GM12878 (cell line): ENCODE data around the gene IGF1R. TPM values are rescaled to one million over a fixed set of nuclear protein-coding genes. Genes with fewer than 3 reads are reported as not detected.

Source experiments
- ATF7 ChIP-seq: fragments of 450-650 bp; IDR thresholded peaks from 2 replicates; pipeline ENCODE4 v1.6.1; 2016; ENCODE audit warnings: low read depth, mild to moderate bottlenecking
- CHD2 ChIP-seq: IDR thresholded peaks from 2 replicates; pipeline ENCODE4 v1.6.1; 2011; ENCODE audit warnings: low read depth, low read length, improper control_type of control experiment, borderline replicate concordance
- CTCF ChIP-seq, 3 experiments: IDR thresholded peaks in 2 of 3; conservative IDR thresholded peaks in 1 of 3; 2 replicates each; pipeline ENCODE4 v1.5.1; 2011; ENCODE audit warnings: low read depth in 3 of 3, low read length in 3 of 3, mild to moderate bottlenecking in 3 of 3, control low read depth in 2 of 3, moderate library complexity in 2 of 3, inconsistent platforms in 1 of 3, mixed read lengths in 1 of 3; ENCODE audit not compliant: control insufficient read depth in 2 of 3, insufficient read depth in 1 of 3; ENCODE audit errors: extremely low read depth in 1 of 3
- E2F4 ChIP-seq: IDR thresholded peaks from 2 replicates; pipeline ENCODE4 v1.6.1; 2012; ENCODE audit warnings: low read depth, low read length, improper control_type of control experiment
- ELK1 ChIP-seq: IDR thresholded peaks from 2 replicates; pipeline ENCODE4 v1.6.1; 2012; ENCODE audit warnings: low read depth, low read length, improper control_type of control experiment
- EZH2 ChIP-seq: IDR thresholded peaks from 2 replicates; pipeline ENCODE4 v1.6.1; 2012; ENCODE audit warnings: low read depth, mild to moderate bottlenecking, control low read depth, inconsistent platforms, low read length, borderline replicate concordance; ENCODE audit not compliant: control insufficient read depth
- HDAC2 ChIP-seq: fragments of 200-600 bp; sonication (generic); IDR thresholded peaks from 2 replicates; pipeline ENCODE4 v1.6.1; 2017
- HSF1 ChIP-seq: fragments of 150-350 bp; IDR thresholded peaks from 2 replicates; pipeline ENCODE4 v1.6.1; 2014; ENCODE audit warnings: mild to moderate bottlenecking, low read depth, low read length
- IKZF1 ChIP-seq: fragments of 450-650 bp; conservative IDR thresholded peaks from 2 replicates; pipeline ENCODE4 v1.6.1; 2017; ENCODE audit warnings: antibody characterized with exemption, mild to moderate bottlenecking
- JUNB ChIP-seq: IDR thresholded peaks from 2 replicates; pipeline ENCODE4 v1.6.1; 2016; ENCODE audit warnings: antibody characterized with exemption, mild to moderate bottlenecking
- NRF1 ChIP-seq: conservative IDR thresholded peaks from 2 replicates; pipeline ENCODE4 v1.6.1; 2011; ENCODE audit warnings: mild to moderate bottlenecking, low read depth, low read length, improper control_type of control experiment
- PBX3 ChIP-seq: IDR thresholded peaks from 2 replicates; pipeline ENCODE4 v1.6.1; 2011; ENCODE audit warnings: mild to moderate bottlenecking, low read depth, low read length, moderate library complexity; ENCODE audit not compliant: insufficient replicate concordance
- PML ChIP-seq: IDR thresholded peaks from 2 replicates; pipeline ENCODE4 v1.6.1; 2012; ENCODE audit warnings: low read length, inconsistent platforms
- RFX5 ChIP-seq: IDR thresholded peaks from 2 replicates; pipeline ENCODE4 v1.6.1; 2011; ENCODE audit warnings: low read depth, low read length, improper control_type of control experiment
- SREBF1 ChIP-seq: IDR thresholded peaks from 2 replicates; pipeline ENCODE4 v1.6.1; 2012; ENCODE audit warnings: mild to moderate bottlenecking, low read length
- USF1 ChIP-seq: IDR thresholded peaks from 2 replicates; pipeline ENCODE4 v1.6.1; 2011; ENCODE audit warnings: borderline replicate concordance, low read depth, mild to moderate bottlenecking, moderate library complexity, mixed read lengths, low read length; ENCODE audit not compliant: insufficient read depth; ENCODE audit errors: extremely low read length
- ZBTB33 ChIP-seq: fragments of 450-650 bp; IDR thresholded peaks from 2 replicates; pipeline ENCODE4 v1.6.1; 2017; ENCODE audit warnings: mild to moderate bottlenecking
- ZNF384 ChIP-seq: IDR thresholded peaks from 2 replicates; pipeline ENCODE4 v1.6.1; 2012; ENCODE audit warnings: low read depth, mild to moderate bottlenecking, low read length, improper control_type of control experiment, borderline replicate concordance
- polyA plus RNA-seq, 11 experiments: library from polyadenylated mRNA; depleted of rRNA in 4 of 11; unstranded in 6 of 11; stranded (reverse) in 5 of 11; fragments of >200 nt; fragmentation: Nextera tagmentation in 4 of 11; fragmentation: Illumina TruSeq in 1 of 11; extraction: Ambion mirVana in 4 of 11; extraction: Trizol in 1 of 11; gene quantifications; 1 replicate in 1 of 11; 2 replicates in 10 of 11; pipeline versions ENCODE4 v1.2.1 to v1.2.3, GENCODE V29; 2011 to 2016; ENCODE audit warnings: inconsistent platforms in 2 of 11, missing spikeins in 2 of 11, low read depth in 1 of 11
- total RNA-seq, 4 experiments: library from RNA; depleted of rRNA in 3 of 4; stranded (reverse); fragments of >200 nt in 3 of 4; fragmentation: Illumina TruSeq in 1 of 4; extraction: Trizol in 1 of 4; gene quantifications; 2 replicates each; pipeline versions ENCODE4 v1.2.1 to v1.2.3, GENCODE V29; 2013 to 2021

Gene IGF1R
- total and polyA plus RNA-seq, 10 of the 15 experiments (the other 5 are each of a cell fraction or from before 2014, with no cell fraction given): 0.03 to 2.7 (median 0.66) TPM

- TF ChIP-seq E2F4 (no peak), HSF1 (no peak), ZNF384 (no peak), EZH2 (no peak), CHD2 (no peak), ZBTB33 (no peak), USF1 (peak; percentile 59), HDAC2 (no peak), RFX5 (no peak), CTCF (IDR thresholded peaks at IDR 0.05 in 2 of 3, conservative IDR thresholded peaks at IDR 0.05 in 1 of 3; ENCODE audit: control insufficient read depth in 2 of 3, extremely low read depth in 1 of 3, insufficient read depth in 1 of 3, low read depth in 3 of 3, low read length in 3 of 3) (peak; percentile 39 to 48 (median 43); a peak in 4 of 6 replicates), ATF7 (no peak), IKZF1 (peak; percentile 69), NRF1 (no peak), PML (no peak), ELK1 (no peak), PBX3 (no peak), JUNB (no peak), SREBF1 (no peak)
Measured at GRCh38 chr15:98647026-98647773, 1.1 kb upstream of the IGF1R start (continued).
